ENCODE results near the gene DDIAS. TPM values are rescaled to one million over a fixed set of nuclear protein-coding genes. Genes with fewer than 3 reads are reported as not detected.
A peak's percentile ranks its signal among the peaks of the same experiment; 100 is the strongest.
"Not testable (repeated sequence)": the region's sequence is repeated elsewhere in the genome, so short reads cannot be mapped to it uniquely, and the experiment has no call there.

DDIAS gene, protein sequence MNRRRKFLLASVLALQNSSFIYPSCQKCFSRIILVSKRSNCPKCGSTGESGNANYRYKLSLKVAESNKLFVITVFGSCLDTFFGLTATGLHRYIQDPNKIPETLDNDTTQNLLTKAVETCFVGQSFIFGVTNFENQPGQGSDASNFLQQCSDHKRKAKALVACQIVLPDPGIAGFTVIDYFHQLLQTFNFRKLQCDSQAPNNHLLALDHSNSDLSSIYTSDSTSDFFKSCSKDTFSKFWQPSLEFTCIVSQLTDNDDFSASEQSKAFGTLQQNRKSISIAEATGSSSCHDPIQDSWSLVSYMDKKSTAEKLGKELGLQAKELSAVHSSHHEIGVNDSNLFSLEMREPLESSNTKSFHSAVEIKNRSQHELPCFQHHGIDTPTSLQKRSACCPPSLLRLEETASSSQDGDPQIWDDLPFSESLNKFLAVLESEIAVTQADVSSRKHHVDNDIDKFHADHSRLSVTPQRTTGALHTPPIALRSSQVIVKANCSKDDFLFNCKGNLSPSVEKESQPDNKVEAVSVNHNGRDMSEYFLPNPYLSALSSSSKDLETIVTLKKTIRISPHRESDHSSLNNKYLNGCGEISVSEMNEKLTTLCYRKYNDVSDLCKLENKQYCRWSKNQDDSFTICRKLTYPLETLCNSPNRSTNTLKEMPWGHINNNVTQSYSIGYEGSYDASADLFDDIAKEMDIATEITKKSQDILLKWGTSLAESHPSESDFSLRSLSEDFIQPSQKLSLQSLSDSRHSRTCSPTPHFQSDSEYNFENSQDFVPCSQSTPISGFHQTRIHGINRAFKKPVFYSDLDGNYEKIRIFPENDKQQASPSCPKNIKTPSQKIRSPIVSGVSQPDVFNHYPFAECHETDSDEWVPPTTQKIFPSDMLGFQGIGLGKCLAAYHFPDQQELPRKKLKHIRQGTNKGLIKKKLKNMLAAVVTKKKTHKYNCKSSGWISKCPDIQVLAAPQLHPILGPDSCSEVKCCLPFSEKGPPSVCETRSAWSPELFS
- total RNA-seq (0.26 and 2.3 TPM in 2 replicates), polyA plus RNA-seq (3.0 and 12.2 TPM in 2 replicates), polyA minus RNA-seq (ENCODE audit: low replicate concordance) (3.8 and 6.3 TPM in 2 replicates)
- 2.4 and 5.6 TPM in 2 replicates for polyA plus RNA-seq (2012)

DNA sequence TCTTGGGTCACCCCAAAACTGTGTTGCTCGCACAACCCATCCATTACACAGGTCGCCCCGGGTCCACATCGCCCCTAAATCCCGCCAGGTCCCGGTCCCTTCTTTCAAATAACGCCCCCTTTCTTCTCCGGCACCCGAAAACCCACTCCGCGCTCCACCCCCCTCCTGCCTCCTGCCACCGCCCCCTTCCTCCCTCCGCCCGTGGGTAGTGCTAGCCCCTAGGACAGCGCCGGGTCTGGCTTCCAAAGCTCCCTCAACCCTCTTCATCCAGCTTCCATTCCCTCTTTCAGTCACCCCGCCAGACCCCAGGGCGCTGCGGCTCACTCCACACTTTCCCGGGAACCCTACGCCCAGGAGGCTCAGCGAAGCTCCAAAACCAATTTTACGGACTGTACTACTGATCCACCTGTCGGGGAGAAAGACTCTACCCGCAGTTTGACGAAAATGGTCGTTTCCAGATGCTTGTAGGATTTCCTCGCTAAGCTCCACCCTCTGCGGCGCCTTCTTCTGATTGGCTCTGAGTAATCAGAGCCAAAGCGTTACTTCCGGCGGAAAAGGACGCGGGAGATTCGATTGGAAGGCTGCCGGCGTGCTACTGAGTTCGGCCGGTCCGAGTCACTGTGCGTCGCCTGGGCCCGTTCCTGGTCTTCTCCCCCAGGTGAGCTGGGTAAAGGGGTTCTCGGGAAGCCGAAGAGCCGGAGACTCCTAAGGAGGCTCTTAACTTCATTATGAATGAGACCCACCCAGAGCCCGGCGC, at the start of gene DDIAS:
Gene DDIAS, plus strand, starts transcription at position 572 of the 757 bp plus-strand sequence. CDS start 13,003 bp downstream, outside the sequence.
- Histone ChIP-seq H3K9me3 (ENCODE audit: control insufficient read depth, insufficient read depth, low read depth, low read length) (no peaks in the 10 kb centered on the region), H3K79me2 (ENCODE audit: control insufficient read depth, insufficient read depth, low read length) (peaks cover 5% of the 10 kb centered on the region), H3K4me1 (ENCODE audit: control insufficient read depth, extremely low read depth, insufficient read depth, low read length) (peaks cover 3% of the 10 kb centered on the region), H3K27ac (ENCODE audit: insufficient read depth, low read length) (peak within 1 kb of the TSS; percentile 75), H3K4me3 (replicated peaks in 1 of 4; ENCODE audit: control extremely low read depth in 1 of 4, insufficient read depth in 1 of 4, low read depth in 3 of 4, low read length in 4 of 4) (peak within 1 kb of the TSS; percentile 57 to 84 (median 66)), H3K4me2 (ENCODE audit: extremely low read depth, insufficient read depth, low read length) (peak within 1 kb of the TSS; percentile 76), H3K27me3 (ENCODE audit: control insufficient read depth, insufficient read depth, low read length) (no peaks in the 10 kb centered on the region), H3K36me3 (ENCODE audit: control insufficient read depth, insufficient read depth, low read length) (no peaks in the 10 kb centered on the region), H4K20me1 (ENCODE audit: control insufficient read depth, extremely low read depth, insufficient read depth, low read length) (no peaks in the 10 kb centered on the region), H2AFZ (ENCODE audit: low read length) (peak within 1 kb of the TSS; percentile 84), H3K9ac (ENCODE audit: insufficient read depth, low read length) (peak within 1 kb of the TSS; percentile 63)
- TF ChIP-seq, protein P1, sequence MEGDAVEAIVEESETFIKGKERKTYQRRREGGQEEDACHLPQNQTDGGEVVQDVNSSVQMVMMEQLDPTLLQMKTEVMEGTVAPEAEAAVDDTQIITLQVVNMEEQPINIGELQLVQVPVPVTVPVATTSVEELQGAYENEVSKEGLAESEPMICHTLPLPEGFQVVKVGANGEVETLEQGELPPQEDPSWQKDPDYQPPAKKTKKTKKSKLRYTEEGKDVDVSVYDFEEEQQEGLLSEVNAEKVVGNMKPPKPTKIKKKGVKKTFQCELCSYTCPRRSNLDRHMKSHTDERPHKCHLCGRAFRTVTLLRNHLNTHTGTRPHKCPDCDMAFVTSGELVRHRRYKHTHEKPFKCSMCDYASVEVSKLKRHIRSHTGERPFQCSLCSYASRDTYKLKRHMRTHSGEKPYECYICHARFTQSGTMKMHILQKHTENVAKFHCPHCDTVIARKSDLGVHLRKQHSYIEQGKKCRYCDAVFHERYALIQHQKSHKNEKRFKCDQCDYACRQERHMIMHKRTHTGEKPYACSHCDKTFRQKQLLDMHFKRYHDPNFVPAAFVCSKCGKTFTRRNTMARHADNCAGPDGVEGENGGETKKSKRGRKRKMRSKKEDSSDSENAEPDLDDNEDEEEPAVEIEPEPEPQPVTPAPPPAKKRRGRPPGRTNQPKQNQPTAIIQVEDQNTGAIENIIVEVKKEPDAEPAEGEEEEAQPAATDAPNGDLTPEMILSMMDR (conservative IDR thresholded peaks at IDR 0.05 in 1 of 2, IDR thresholded peaks at IDR 0.05 in 1 of 2; ENCODE audit: low read depth in 1 of 2, low read length in 2 of 2), result no peak
- no peak for TF ChIP-seq EZH2 (IDR thresholded peaks at IDR 0.05; ENCODE audit: low read length, missing control alignments)
- peak; percentile 98 for DNase-seq (ENCODE audit: low read depth in 2 of 2)

DNA sequence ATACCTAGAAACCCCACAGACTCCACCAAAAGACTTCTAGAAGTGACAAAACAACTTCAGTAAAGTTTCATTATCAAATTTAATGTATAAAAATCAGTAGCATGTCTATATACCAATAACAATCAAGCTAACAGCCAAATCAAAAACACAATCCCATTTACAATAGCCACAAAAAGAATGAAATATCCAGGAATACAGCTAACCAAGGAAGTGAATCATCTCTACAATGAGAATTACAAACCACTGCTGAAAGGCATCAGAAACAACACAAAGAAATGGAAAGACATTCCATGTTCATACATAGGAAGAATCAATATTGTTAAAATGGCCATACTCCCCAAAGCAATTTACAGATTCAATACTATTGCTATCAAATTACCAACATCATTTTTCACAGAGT, 47.3 kb upstream of the DDIAS start:
- Histone ChIP-seq H2AFZ (ENCODE audit: low read length) (no peak overlapping the region), H3K79me2 (ENCODE audit: control insufficient read depth, insufficient read depth, low read length) (no peaks in the 10 kb centered on the region), H3K36me3 (ENCODE audit: control insufficient read depth, insufficient read depth, low read length) (no peaks in the 10 kb centered on the region), H3K27me3 (ENCODE audit: control insufficient read depth, insufficient read depth, low read length) (no peaks in the 10 kb centered on the region), H3K4me1 (ENCODE audit: control insufficient read depth, extremely low read depth, insufficient read depth, low read length) (peaks cover 10% of the 10 kb centered on the region), H3K9ac (ENCODE audit: insufficient read depth, low read length) (no peak overlapping the region), H3K9me3 (ENCODE audit: control insufficient read depth, insufficient read depth, low read depth, low read length) (no peaks in the 10 kb centered on the region), H3K4me2 (ENCODE audit: extremely low read depth, insufficient read depth, low read length) (no peak overlapping the region), H4K20me1 (ENCODE audit: control insufficient read depth, extremely low read depth, insufficient read depth, low read length) (no peaks in the 10 kb centered on the region), H3K4me3 (replicated peaks in 1 of 4; ENCODE audit: control extremely low read depth in 1 of 4, insufficient read depth in 1 of 4, low read depth in 3 of 4, low read length in 4 of 4) (no peak overlapping the region), H3K27ac (ENCODE audit: insufficient read depth, low read length) (no peak overlapping the region)
- TF ChIP-seq EZH2 (IDR thresholded peaks at IDR 0.05; ENCODE audit: low read length, missing control alignments), result no peak
- TF ChIP-seq, protein P1 (conservative IDR thresholded peaks at IDR 0.05 in 1 of 2, IDR thresholded peaks at IDR 0.05 in 1 of 2; ENCODE audit: low read depth in 1 of 2, low read length in 2 of 2), result no peak
- DNase-seq (ENCODE audit: low read depth in 2 of 2), result peak in 1 of 2 donors; percentile 42

DNA sequence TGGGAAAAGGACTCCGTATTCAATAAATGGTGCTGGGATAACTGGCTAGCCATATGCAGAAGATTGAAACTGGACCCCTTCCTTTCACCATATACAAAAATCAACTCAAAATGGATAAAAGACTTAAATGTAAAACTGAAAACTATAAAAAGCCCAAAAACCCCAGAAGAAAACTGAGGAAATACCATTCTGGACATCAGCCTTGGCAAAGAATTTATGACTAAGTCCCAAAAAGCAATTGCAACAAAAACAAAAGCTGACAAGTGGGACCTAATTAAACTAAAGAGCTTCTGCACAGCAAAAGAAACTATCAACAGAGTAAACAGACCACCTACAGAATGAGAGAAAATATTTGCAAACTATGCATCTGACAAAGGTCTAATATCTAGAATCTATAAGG, 46.6 kb upstream of the DDIAS start:
- not testable (repeated sequence) for H3K4me2 ChIP-seq (ENCODE audit: extremely low read depth, insufficient read depth, low read length)
- peaks cover 13% of the 10 kb centered on the region for H3K4me1 ChIP-seq (ENCODE audit: control insufficient read depth, extremely low read depth, insufficient read depth, low read length)

More for the DNA sequence above, 46.6 kb upstream of the DDIAS start:
- not testable (repeated sequence) for H3K36me3 ChIP-seq (ENCODE audit: control insufficient read depth, insufficient read depth, low read length); H3K79me2 ChIP-seq (ENCODE audit: control insufficient read depth, insufficient read depth, low read length); H3K27ac ChIP-seq (ENCODE audit: insufficient read depth, low read length); H3K4me3 ChIP-seq (replicated peaks in 1 of 4; ENCODE audit: control extremely low read depth in 1 of 4, insufficient read depth in 1 of 4, low read depth in 3 of 4, low read length in 4 of 4); H3K9ac ChIP-seq (ENCODE audit: insufficient read depth, low read length); DNase-seq (ENCODE audit: low read depth in 2 of 2); H3K9me3 ChIP-seq (ENCODE audit: control insufficient read depth, insufficient read depth, low read depth, low read length); H4K20me1 ChIP-seq (ENCODE audit: control insufficient read depth, extremely low read depth, insufficient read depth, low read length); H2AFZ ChIP-seq (ENCODE audit: low read length); H3K27me3 ChIP-seq (ENCODE audit: control insufficient read depth, insufficient read depth, low read length)
